HepG2 (cell line): ENCODE measurements around the gene ARPP19.

Source experiments
- AGO1 ChIP-seq: fragments of 200-400 bp; formaldehyde crosslinking; IDR thresholded peaks from 2 replicates; pipeline ENCODE4 v1.6.1; 2017; ENCODE audit warnings: mild to moderate bottlenecking, low read depth, low read length, moderate library complexity; ENCODE audit not compliant: poor library complexity, severe bottlenecking
- EP300 ChIP-seq, 3 experiments: sonication (generic) in 1 of 3; formaldehyde crosslinking in 1 of 3; IDR thresholded peaks; 2 replicates each; pipeline versions ENCODE4 v1.5.1 to v1.6.1; 2011 to 2020; ENCODE audit warnings: low read depth in 2 of 3, low read length in 2 of 3, borderline replicate concordance in 1 of 3, improper control_type of control experiment in 1 of 3, mild to moderate bottlenecking in 1 of 3, missing genetic modification reagents in 1 of 3, moderate library complexity in 1 of 3
- MIER3 ChIP-seq: IDR thresholded peaks from 2 replicates; pipeline ENCODE4 v1.6.1; 2016; ENCODE audit warnings: missing compliant biosample characterization, borderline replicate concordance
- PAX8 ChIP-seq: sonication (generic); formaldehyde crosslinking; IDR thresholded peaks from 2 replicates; pipeline ENCODE4 v1.8.0; 2022; ENCODE audit warnings: mild to moderate bottlenecking, missing genetic modification reagents, borderline replicate concordance
- RAD21 ChIP-seq: fragments of 450-650 bp; formaldehyde crosslinking; IDR thresholded peaks from 2 replicates; pipeline ENCODE4 v1.5.0; 2020; ENCODE audit warnings: mild to moderate bottlenecking
- ZNF33B ChIP-seq: sonication (generic); formaldehyde crosslinking; IDR thresholded peaks from 2 replicates; pipeline ENCODE4 v1.5.1; 2020; ENCODE audit warnings: mild to moderate bottlenecking, missing genetic modification reagents
- ZNF430 ChIP-seq: sonication (generic); formaldehyde crosslinking; IDR thresholded peaks from 2 replicates; pipeline ENCODE4 v1.9.0; 2021; ENCODE audit warnings: mild to moderate bottlenecking, missing genetic modification reagents
- TF ChIP-seq, protein P1 (sequence below): sonication (generic); formaldehyde crosslinking; IDR thresholded peaks from 2 replicates; pipeline ENCODE4 v1.5.0; 2020; ENCODE audit warnings: mild to moderate bottlenecking, missing genetic modification reagents, moderate library complexity
- TF ChIP-seq, protein P2 (sequence below): sonication (generic); formaldehyde crosslinking; IDR thresholded peaks from 2 replicates; pipeline ENCODE4 v1.4.0; 2020; ENCODE audit warnings: missing genetic modification reagents, borderline replicate concordance
- TF ChIP-seq, protein P3 (sequence below): sonication (generic); formaldehyde crosslinking; conservative IDR thresholded peaks from 2 replicates; pipeline ENCODE4 v1.8.0; 2022; ENCODE audit warnings: low read depth, missing genetic modification reagents

DNA sequence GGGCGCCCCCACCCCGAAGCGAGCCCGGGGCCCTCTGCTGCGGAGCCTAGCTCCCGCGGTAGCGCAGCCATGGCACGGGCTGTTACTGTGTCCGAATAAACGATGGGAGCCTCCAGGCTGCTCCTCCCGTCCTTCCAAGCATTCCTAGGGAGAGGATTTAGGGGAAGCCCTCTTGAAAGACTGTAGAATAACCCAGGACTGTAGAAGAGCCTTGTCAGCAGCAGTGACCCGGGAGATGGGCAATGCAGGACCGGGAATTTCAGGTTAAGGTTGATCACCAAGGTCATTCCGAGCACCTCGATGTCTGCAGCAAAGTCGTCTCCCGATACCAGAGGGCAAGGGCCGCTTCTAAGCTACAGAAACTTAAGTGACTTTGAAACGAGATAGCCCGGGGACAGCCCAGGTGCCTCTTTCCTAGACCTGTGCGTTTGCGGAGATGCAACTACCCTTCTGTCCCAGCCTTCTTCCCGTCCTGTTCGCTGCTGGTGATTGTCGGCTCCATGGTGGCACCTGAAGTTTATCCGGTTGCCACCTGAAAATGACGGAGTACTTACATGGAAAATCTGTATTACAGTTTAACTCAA, 39.4 kb downstream of the ARPP19 start:
- TF ChIP-seq, protein P1, sequence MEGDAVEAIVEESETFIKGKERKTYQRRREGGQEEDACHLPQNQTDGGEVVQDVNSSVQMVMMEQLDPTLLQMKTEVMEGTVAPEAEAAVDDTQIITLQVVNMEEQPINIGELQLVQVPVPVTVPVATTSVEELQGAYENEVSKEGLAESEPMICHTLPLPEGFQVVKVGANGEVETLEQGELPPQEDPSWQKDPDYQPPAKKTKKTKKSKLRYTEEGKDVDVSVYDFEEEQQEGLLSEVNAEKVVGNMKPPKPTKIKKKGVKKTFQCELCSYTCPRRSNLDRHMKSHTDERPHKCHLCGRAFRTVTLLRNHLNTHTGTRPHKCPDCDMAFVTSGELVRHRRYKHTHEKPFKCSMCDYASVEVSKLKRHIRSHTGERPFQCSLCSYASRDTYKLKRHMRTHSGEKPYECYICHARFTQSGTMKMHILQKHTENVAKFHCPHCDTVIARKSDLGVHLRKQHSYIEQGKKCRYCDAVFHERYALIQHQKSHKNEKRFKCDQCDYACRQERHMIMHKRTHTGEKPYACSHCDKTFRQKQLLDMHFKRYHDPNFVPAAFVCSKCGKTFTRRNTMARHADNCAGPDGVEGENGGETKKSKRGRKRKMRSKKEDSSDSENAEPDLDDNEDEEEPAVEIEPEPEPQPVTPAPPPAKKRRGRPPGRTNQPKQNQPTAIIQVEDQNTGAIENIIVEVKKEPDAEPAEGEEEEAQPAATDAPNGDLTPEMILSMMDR (CRISPR knock-in tag): no peak
- TF ChIP-seq PAX8: no peak
- TF ChIP-seq ZNF430 (CRISPR knock-in tag): no peak
- no peak for TF ChIP-seq EP300 (IDR thresholded peaks at IDR 0.05; ENCODE audit: low read depth in 2 of 2, low read length in 2 of 2)
- no peak for TF ChIP-seq EP300 (CRISPR knock-in tag; IDR thresholded peaks at IDR 0.05; ENCODE audit: borderline replicate concordance)
- TF ChIP-seq, protein P2, sequence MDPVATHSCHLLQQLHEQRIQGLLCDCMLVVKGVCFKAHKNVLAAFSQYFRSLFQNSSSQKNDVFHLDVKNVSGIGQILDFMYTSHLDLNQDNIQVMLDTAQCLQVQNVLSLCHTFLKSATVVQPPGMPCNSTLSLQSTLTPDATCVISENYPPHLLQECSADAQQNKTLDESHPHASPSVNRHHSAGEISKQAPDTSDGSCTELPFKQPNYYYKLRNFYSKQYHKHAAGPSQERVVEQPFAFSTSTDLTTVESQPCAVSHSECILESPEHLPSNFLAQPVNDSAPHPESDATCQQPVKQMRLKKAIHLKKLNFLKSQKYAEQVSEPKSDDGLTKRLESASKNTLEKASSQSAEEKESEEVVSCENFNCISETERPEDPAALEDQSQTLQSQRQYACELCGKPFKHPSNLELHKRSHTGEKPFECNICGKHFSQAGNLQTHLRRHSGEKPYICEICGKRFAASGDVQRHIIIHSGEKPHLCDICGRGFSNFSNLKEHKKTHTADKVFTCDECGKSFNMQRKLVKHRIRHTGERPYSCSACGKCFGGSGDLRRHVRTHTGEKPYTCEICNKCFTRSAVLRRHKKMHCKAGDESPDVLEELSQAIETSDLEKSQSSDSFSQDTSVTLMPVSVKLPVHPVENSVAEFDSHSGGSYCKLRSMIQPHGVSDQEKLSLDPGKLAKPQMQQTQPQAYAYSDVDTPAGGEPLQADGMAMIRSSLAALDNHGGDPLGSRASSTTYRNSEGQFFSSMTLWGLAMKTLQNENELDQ (CRISPR knock-in tag): no peak
- no peak for TF ChIP-seq ZNF33B (CRISPR knock-in tag)
- no peak for TF ChIP-seq AGO1
- no peak for TF ChIP-seq MIER3 (CRISPR knock-in tag)
- no peak for TF ChIP-seq RAD21 (CRISPR knock-in tag)
- TF ChIP-seq, protein P3, sequence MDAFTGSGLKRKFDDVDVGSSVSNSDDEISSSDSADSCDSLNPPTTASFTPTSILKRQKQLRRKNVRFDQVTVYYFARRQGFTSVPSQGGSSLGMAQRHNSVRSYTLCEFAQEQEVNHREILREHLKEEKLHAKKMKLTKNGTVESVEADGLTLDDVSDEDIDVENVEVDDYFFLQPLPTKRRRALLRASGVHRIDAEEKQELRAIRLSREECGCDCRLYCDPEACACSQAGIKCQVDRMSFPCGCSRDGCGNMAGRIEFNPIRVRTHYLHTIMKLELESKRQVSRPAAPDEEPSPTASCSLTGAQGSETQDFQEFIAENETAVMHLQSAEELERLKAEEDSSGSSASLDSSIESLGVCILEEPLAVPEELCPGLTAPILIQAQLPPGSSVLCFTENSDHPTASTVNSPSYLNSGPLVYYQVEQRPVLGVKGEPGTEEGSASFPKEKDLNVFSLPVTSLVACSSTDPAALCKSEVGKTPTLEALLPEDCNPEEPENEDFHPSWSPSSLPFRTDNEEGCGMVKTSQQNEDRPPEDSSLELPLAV (CRISPR knock-in tag): no peak
